Activated CD4-positive, alpha-beta T cell treated with anti-CD3 and anti-CD28 coated beads, Interleukin-2, amount 50 U/mL, for 24 hours (primary cell): ENCODE measurements around the gene ZNF586.
A peak's percentile ranks its signal among the peaks of the same experiment; 100 is the strongest.
"Not testable (repeated sequence)": the region's sequence is repeated elsewhere in the genome, so short reads cannot be mapped to it uniquely, and the experiment has no call there.

Experiments
- DNase-seq, 2 donors: peaks; one replicate each; pipeline ENCODE4 v3.0.0-alpha.2; 2020; ENCODE audit warnings: low read depth in 1 of 2, low spot score in 1 of 2

Gene ZNF586

GRCh38 chr19:57789288-57789687, 19.8 kb downstream of the ZNF586 start:
- DNase-seq, result no peak

- not testable (repeated sequence) for DNase-seq
Observed at GRCh38 chr19:57796580-57796979, 27.1 kb downstream of the ZNF586 start.

GRCh38 chr19:57800696-57801095, 31.2 kb downstream of the ZNF586 start:
- DNase-seq, result no peak

- DNase-seq, result no peak
Observed at GRCh38 chr19:57802269-57802668, 32.8 kb downstream of the ZNF586 start.

GRCh38 chr19:57803265-57803593, 33.8 kb downstream of the ZNF586 start:
- no peak for DNase-seq

GRCh38 chr19:57803594-57804325, 34.3 kb downstream of the ZNF586 start:
- DNase-seq, result no peak

- no peak for DNase-seq
Observed at GRCh38 chr19:57807541-57807940, 38.1 kb downstream of the ZNF586 start.

- not testable (repeated sequence) for DNase-seq
Observed at GRCh38 chr19:57810410-57811295, 41.2 kb downstream of the ZNF586 start.

GRCh38 chr19:57812226-57812625, 42.8 kb downstream of the ZNF586 start:
- DNase-seq, result no peak

GRCh38 chr19:57812975-57813820, 43.7 kb downstream of the ZNF586 start:
- not testable (repeated sequence) for DNase-seq

- no peak for DNase-seq
Observed at GRCh38 chr19:57813919-57814504, 44.5 kb downstream of the ZNF586 start.

- peak; percentile 46 to 76 for DNase-seq
Observed at GRCh38 chr19:57814505-57815246, 45.2 kb downstream of the ZNF586 start, which contains the start of gene ZNF552. ZNF552 (minus strand) TSS chr19:57814913; CDS start chr19:57814743, 170 bp downstream.

- DNase-seq, result no peak
Observed at GRCh38 chr19:57815247-57816075, 46.0 kb downstream of the ZNF586 start.

GRCh38 chr19:57816652-57817051, 47.2 kb downstream of the ZNF586 start:
- no peak for DNase-seq

- no peak for DNase-seq
Observed at GRCh38 chr19:57817976-57818375, 48.5 kb downstream of the ZNF586 start.

- DNase-seq, result no peak
Observed at GRCh38 chr19:57818378-57818777, 48.9 kb downstream of the ZNF586 start.

GRCh38 chr19:57819475-57820148, 50.1 kb downstream of the ZNF586 start:
- DNase-seq, result peak; percentile 35 to 76

GRCh38 chr19:57820599-57820998, 51.1 kb downstream of the ZNF586 start:
- DNase-seq, result no peak

- DNase-seq, result not testable (repeated sequence)
Observed at GRCh38 chr19:57821095-57821494, 51.6 kb downstream of the ZNF586 start.
